ENCODE results near the gene PIGQ.

Gene PIGQ

GRCh38 chr16:610513-611381 lies 41.0 kb downstream of the PIGQ start:
- DNase-seq = no peak

- DNase-seq = no peak
These were observed 45.4 kb downstream of the PIGQ start for GRCh38 chr16:615122-615521.

- DNase-seq = no peak
These were observed 47.2 kb downstream of the PIGQ start for GRCh38 chr16:616733-617586.

GRCh38 chr16:617855-618254 lies 48.1 kb downstream of the PIGQ start:
- DNase-seq = no peak

- no peak for DNase-seq
These were observed 49.8 kb downstream of the PIGQ start for GRCh38 chr16:619476-620100.

GRCh38 chr16:620700-621525 lies 51.1 kb downstream of the PIGQ start:
- no peak for DNase-seq

- no peak for DNase-seq
These were observed 51.8 kb downstream of the PIGQ start for GRCh38 chr16:621526-622105.

GRCh38 chr16:622920-623280 lies 53.1 kb downstream of the PIGQ start:
- no peak for DNase-seq

- DNase-seq = no peak
These were observed 54.8 kb downstream of the PIGQ start for GRCh38 chr16:624526-625070.

GRCh38 chr16:625117-625976 lies 55.6 kb downstream of the PIGQ start:
- DNase-seq = no peak

- DNase-seq = no peak
These were observed 56.4 kb downstream of the PIGQ start for GRCh38 chr16:625977-626765.

- no peak for DNase-seq
These were observed 57.2 kb downstream of the PIGQ start for GRCh38 chr16:626787-627453.

- DNase-seq = no peak
These were observed 57.9 kb downstream of the PIGQ start for GRCh38 chr16:627454-628239.

GRCh38 chr16:628321-629061 lies 58.7 kb downstream of the PIGQ start:
- no peak for DNase-seq

- DNase-seq = peak; percentile 53
These were observed 59.5 kb downstream of the PIGQ start for GRCh38 chr16:629185-629832.

GRCh38 chr16:629833-630248 lies 60.1 kb downstream of the PIGQ start:
- DNase-seq = no peak

GRCh38 chr16:630249-630814 lies 60.6 kb downstream of the PIGQ start:
- no peak for DNase-seq

Data from DMS 273 treated with DMSO at 0.1 percent for 48 hours (cell line).